HPDE6-E6E7 (cell line): ENCODE measurements around the gene P2RX7.

Experiments used
- DNase-seq: peaks from one replicate; pipeline ENCODE4 v3.0.0; 2011; ENCODE audit warnings: missing footprints; ENCODE audit errors: extremely low spot score

Gene P2RX7

DNA sequence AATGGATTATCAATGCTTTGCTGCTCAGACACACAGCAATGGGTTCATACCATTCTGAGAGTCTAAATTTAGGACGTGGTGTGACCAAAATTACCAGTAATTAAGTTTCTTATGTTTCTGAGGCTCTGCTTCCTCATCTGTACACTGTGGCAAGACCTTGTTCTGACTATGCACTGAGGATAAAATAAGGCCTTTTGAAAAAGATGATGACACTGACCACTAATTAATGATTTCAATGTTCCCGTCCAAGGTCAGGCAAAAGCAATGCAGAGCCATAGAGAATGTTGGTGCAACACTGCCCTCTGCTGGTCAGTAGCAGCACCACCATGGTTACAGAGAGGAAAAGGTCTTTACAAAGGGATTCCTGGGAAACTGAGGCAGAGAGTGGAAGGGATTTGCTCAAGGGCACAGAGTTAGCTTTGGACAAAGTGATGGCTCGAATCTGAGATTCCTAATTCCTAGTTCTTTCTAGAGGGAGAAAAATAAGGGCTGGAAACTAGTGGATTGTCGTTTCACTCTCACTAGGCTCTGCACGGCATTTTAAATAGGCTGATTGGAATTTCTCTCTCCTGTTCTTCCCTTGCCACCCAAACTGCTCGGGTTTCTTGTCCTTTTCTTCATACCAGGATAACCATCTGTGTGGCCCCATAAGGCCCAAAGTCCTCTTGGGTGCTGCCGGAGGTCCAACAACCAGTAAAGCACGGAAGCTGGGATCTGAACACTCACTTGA is 22.3 kb upstream of the P2RX7 start:
- peak; percentile 34 for DNase-seq

- DNase-seq = no peak
Measured at GRCh38 chr12:121111684-121112083, 21.0 kb upstream of the P2RX7 start.

- DNase-seq = no peak
Measured at GRCh38 chr12:121112496-121112895, 20.2 kb upstream of the P2RX7 start.

DNA sequence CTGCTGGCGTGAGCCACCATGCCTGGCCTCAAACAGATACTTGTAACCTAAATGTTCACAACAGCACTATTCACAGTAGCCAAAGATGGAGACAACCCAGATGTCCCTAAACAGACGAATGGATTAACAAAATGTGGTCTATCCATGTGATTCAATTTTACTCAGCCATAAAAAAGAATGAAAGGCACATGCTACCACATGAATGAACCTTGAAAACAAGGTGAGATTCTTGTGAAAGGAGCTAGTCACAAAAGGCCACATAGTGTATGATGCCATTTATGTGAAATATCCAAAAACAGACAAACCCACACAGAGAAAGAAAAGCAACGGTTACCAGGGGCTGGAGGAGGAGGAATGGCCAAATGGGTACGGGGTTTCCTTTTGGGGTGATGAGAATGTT is 19.6 kb upstream of the P2RX7 start:
- DNase-seq = no peak

- DNase-seq = no peak
Measured at GRCh38 chr12:121114019-121114639, 18.5 kb upstream of the P2RX7 start.

DNA sequence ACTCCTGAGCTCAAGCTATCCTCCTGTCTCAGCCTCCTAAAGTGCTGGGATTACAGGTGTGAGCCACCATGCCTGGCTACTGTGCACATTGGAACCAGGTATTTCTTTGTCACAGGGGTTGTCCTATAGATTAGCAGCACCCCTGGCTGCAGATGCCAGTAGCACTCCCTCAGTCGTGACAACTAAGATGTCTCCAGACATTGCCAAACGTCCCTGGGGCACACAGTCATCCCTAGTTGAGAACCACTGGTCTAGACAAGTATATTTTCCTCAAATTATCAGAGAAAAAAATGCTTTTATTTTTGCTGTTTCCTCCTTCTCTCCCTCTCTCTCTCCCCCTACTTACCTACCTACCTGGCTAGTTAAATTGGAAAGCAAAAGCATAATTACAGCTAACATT is 17.9 kb upstream of the P2RX7 start:
- no peak for DNase-seq

GRCh38 chr12:121115530-121115929 is 17.1 kb upstream of the P2RX7 start:
- no peak for DNase-seq

DNA sequence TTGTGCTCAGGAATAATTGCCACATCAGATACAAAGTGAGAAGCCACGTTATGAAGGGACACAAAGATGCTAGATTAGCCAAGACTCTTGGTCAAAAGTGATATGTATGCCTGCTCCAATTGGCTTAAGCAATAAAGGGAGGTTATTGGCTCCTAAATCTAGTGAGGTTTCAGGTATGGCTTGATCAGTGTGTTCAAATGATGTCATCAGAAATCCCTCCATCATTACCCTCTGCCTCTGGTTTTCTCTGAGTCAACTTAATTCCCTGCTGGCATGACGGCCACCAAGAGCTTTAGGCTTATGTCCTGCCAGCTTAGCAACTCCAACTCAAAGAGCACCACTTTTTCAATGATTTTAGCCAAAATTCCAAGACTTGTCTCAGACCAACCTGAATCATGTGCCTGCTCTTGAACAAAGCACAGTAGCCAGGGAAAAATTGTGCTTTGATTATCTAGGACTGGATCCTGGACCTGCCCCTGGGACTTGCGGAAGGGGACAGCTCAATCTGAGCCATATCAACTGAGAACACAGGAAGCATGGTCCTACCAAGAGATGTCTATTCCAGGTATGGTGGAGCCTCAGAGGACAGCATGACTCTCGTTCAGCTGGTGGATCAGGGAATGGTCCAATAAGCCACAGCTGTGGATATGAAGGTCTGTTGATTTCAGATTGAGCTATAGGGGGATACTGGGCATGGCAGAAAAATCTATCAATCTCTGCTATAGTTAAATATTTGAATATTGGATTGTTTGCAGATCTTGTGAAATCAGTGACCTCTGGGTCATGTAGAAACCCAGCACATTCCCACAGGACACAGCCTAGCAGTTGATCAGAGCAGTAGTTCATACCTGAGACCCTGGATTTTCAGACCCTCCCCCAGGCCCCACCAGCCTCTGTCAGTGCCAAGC is 16.1 kb upstream of the P2RX7 start:
- DNase-seq = no peak

DNA sequence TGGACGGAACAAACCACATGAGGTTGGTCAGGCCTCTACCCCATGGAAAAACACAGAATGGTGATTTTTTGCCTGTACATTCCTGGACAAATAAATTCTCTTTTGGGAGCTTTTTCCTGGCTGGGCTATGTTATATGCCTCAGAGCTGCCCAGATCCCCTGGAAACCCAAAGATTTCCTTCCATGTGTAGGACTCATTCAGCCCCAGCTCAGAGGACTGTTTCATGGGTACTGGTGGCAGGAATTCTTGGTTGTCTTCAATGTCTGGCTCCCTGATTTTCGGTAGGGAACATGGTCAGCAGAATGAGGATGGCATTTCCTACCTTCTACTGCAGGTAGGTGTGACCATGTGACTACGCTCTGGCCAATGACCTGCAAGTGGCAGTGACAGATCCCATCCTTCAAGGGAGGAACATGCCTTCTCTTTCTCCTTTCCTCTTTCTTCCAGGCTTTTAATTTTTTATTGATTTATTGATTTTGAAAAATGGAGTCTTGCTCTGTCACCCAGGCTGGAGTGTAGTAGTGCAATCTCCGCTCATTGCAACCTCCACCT is 15.4 kb upstream of the P2RX7 start:
- DNase-seq = no peak

GRCh38 chr12:121120323-121120722 is 12.4 kb upstream of the P2RX7 start:
- no peak for DNase-seq

DNA sequence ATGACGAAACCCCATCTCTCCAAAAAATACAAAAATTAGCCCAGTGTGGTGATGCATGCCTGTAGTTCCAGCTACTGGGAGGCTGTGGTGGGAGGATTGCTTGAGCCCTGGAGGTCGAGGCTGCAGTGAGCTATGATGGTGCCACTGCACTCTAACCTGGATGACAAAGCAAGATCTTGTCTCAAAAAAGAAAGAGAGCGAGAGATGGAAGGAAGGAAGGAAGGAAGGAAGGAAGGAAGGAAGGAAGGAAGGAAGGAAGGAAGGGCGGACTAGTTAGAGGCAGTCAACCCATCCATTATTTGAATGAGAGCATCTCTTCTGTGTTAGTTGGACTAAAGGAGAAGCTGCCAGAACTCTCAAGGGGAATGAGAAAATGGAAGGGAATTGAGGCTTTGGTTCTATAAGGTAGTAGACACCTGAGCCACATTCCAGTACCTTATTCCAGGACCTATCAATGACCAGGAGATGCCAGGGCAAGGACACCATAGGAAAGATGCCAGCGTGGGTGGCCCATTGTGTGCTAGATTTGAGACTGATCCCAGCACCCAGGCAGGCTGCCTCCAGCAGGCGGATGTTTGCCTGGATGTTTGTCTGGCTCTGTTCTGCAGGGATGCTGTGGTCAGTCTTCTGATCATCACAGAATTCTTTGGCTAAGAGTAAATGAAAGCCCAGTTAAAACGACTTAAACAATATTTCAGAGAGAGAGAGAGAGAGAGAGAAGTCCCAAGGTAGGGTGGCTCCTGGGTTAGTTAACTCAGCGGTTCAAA is 11.5 kb upstream of the P2RX7 start:
- no peak for DNase-seq

- DNase-seq = no peak
Measured at GRCh38 chr12:121121805-121122204, 10.9 kb upstream of the P2RX7 start.

GRCh38 chr12:121123488-121123887 is 9.2 kb upstream of the P2RX7 start:
- DNase-seq = no peak

GRCh38 chr12:121124402-121125109 is 8.1 kb upstream of the P2RX7 start:
- peak; percentile 89 for DNase-seq

GRCh38 chr12:121127501-121127900 is 5.2 kb upstream of the P2RX7 start:
- DNase-seq = no peak

DNA sequence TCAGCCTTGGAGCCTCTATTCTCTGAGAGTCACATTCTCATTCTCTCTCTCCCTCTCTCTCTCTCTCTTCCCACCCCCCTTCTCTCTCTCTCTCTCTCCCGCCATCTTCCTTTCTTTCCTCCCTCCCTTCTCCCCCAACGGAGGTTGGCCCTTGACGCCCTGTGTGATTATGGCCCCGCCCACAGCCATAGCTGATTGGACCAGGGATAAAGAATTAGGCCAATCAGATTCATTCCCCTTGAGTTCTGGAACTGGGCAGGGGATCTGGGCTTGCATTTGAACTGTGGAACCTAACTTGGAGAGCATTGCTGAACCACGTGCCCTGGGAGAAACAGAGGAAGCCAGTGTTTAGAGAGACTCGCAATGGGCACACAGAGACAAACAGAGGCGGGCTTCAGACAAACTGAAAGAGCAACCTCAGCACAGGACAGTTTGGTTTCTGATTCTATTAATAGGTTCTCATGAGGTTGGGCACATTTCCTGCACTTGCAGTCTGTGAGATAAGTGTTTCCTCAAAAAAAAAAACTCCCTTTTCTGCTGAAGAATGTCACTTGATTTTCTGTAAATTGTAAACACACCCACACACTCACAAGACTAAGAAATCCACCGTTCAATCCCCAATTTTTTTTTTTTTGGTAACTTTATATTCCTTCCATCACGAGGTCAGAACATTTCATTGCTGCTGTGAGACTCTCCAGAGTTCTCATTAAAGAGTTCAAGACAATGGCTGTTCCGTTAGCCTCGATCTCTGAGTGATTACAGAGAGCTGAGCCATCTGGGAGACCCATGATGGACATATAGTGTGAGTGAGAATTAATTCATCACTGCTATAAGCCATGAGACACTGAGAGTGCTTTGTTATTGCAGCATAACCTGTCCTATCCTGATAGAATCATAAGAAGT is 3.5 kb upstream of the P2RX7 start:
- DNase-seq = no peak

DNA sequence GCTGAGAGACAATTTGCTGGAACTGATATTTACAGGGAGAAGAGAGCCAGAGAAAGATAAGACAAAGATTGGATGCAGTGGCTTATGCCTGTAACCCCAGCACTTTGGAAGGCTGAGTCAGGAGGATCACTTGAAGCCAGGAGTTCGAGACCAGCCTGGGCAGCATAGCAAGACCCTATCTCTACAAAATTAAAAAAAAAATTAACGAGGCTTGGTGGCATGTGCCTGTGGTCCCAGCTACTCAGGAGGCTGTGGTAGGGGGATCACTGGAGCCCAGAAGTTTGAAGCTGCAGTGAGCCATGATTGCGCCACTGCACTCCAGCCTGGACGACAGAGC is 2.9 kb upstream of the P2RX7 start:
- no peak for DNase-seq

DNA sequence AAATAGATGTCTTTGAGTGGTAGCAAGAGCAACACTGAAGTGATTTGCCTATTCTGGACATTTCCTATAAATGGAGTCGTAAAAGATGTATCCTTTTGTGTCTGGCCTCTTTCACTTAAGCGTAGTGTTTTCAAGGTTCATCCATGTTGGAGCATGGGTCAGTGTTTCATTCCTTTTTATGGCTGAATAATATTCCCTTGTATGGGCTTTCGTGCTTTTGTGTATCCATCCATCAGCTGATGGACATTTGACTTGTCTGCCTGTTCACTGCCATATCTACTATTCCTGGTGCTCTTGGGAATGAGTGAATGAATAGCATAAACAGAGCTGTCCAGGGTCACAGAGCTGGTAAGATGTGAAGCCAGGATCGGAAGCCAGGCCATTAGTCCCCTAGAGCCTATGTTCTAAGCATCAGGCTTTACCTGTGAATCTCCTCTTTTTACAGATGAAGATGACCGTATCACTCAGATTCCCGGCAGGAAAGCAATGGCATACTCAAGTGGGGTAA is 1.8 kb upstream of the P2RX7 start:
- DNase-seq = no peak

DNA sequence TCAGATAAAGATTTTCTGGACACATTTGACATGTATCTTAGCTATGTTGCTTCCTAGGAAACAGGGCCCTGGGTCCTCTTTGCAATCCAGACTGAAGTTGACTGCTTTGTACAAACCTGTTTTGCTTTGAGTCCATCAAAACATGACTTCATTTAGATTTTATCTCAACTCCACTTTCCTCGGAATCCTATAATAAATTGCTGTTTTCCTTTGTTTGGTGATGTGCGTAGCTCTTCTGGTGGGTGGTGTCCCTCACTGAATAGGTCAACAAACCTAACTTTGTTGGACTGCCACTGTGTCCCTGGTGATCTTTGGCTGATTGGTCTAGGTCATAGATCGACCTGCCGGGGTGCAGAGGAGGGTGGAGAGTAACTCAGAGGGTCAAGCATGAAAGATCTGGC is 735 bp upstream of the P2RX7 start:
- no peak for DNase-seq

- no peak for DNase-seq
Measured at GRCh38 chr12:121133838-121134237, 1.2 kb downstream of the P2RX7 start.
